Measurements from ENCODE around the gene ZNF488.
"Not testable (repeated sequence)": the region's sequence is repeated elsewhere in the genome, so short reads cannot be mapped to it uniquely, and the experiment has no call there.

ZNF488 gene

DNA sequence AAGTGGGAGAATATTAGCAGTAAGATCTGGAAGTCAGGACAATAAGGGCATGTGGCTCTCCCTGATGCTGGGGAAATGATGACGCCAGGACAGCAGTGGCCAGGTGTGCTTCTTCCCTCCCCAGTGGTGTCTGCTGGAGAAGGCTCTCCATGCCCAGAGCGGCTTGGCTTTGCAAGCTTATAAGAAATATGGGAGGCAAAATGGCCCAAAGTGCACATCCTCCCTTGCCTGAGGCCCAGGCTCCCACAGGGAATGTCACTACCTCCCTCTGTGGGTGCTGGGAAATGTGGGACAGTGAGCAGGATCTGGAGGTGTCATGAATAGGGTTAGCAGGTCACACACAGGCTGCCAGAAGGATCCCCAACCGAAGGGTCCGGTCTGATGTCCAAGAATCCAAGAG is 17.1 kb upstream of the ZNF488 start:
- Histone ChIP-seq H3K9ac (ENCODE audit: low read depth, low read length) (no peak overlapping the region), H3K27me3 (ENCODE audit: insufficient read depth, low read length) (no peaks in the 10 kb centered on the region), H3K9me3 (ENCODE audit: insufficient read depth, low read depth, low read length) (no peaks in the 10 kb centered on the region), H3K4me1 (ENCODE audit: insufficient read depth, low read length) (peaks cover 26% of the 10 kb centered on the region), H3K27ac (ENCODE audit: low read depth, low read length) (no peak overlapping the region), H3K36me3 (ENCODE audit: insufficient read depth, low read length) (no peaks in the 10 kb centered on the region), H3K4me3 (ENCODE audit: low read length) (no peak overlapping the region)
- WGBS = 95% methylated on average over 4 of the region's 4 CpGs

DNA sequence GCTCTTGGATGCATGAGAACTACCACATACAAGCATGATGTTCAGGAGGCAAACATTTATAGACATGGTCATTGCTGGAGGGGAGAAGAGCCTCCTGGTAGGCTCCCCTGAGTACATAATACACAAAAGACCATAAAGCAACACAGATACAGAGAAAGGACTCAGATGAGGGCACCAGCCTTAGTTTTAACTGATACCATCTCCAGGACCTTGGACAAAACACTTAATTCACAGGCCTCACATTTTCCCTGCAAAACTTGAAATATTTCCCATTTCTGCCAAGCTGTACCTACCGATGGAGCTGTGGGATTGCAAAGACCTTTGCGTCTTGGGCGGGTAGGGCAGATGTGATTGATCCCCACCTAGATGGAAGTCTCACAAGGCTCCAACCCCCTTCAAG is 16.7 kb upstream of the ZNF488 start:
- Histone ChIP-seq H3K36me3 (ENCODE audit: insufficient read depth, low read length) (no peaks in the 10 kb centered on the region), H3K27ac (ENCODE audit: low read depth, low read length) (no peak overlapping the region), H3K9ac (ENCODE audit: low read depth, low read length) (no peak overlapping the region), H3K4me1 (ENCODE audit: insufficient read depth, low read length) (peaks cover 26% of the 10 kb centered on the region), H3K27me3 (ENCODE audit: insufficient read depth, low read length) (no peaks in the 10 kb centered on the region), H3K4me3 (ENCODE audit: low read length) (no peak overlapping the region), H3K9me3 (ENCODE audit: insufficient read depth, low read depth, low read length) (no peaks in the 10 kb centered on the region)
- 96% methylated on average over 3 of the region's 3 CpGs for WGBS

DNA sequence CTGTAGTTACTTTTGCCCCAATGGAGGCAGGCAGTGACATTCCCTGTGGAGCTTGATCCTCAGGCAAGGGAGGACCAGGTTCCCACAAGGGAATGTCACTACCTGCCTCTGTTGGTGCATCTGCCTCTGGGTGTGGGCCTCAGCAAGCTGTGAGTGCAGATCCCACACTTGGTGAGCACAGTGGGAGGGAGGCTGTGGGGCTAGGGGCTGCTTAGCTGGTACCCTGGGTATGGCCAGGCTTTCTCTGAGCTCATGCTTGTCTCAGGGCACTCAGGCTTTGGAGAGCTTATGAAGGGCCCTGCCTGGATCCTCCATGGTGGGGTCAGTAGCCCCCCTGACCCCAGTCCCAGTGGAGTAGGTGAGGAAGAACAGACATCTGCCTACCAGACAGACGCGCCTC is 16.2 kb upstream of the ZNF488 start:
- Histone ChIP-seq H3K36me3 (ENCODE audit: insufficient read depth, low read length) (no peaks in the 10 kb centered on the region), H3K27me3 (ENCODE audit: insufficient read depth, low read length) (no peaks in the 10 kb centered on the region), H3K4me1 (ENCODE audit: insufficient read depth, low read length) (peaks cover 26% of the 10 kb centered on the region), H3K9me3 (ENCODE audit: insufficient read depth, low read depth, low read length) (no peaks in the 10 kb centered on the region), H3K27ac (ENCODE audit: low read depth, low read length) (no peak overlapping the region), H3K4me3 (ENCODE audit: low read length) (no peak overlapping the region), H3K9ac (ENCODE audit: low read depth, low read length) (no peak overlapping the region)
- 96% methylated on average over 2 of the region's 2 CpGs for WGBS

DNA sequence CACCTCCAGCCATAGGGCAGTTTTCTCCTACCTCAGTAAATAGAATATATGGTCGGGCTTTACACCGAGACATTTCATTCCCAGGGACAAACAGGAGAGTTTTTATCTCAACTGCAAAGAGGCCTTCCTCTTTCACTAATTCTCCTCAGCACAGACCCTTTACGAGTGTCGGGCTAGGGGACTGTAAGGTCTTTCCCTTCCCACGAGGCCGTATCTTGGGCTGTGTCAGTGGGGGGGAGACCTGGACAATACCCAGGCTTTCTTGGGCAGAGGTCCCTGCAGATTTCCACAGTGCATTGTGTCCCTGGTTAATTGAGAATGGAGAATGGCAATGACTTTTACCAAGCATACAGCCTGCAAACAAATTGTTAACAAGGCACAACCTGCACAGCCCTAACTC is 13.2 kb upstream of the ZNF488 start:
- WGBS = 89% methylated on average over 6 of the region's 6 CpGs
- Histone ChIP-seq H3K4me1 (ENCODE audit: insufficient read depth, low read length) (peaks cover 6% of the 10 kb centered on the region), H3K27ac (ENCODE audit: low read depth, low read length) (no peak overlapping the region), H3K4me3 (ENCODE audit: low read length) (no peak overlapping the region), H3K9ac (ENCODE audit: low read depth, low read length) (no peak overlapping the region), H3K36me3 (ENCODE audit: insufficient read depth, low read length) (no peaks in the 10 kb centered on the region), H3K9me3 (ENCODE audit: insufficient read depth, low read depth, low read length) (no peaks in the 10 kb centered on the region), H3K27me3 (ENCODE audit: insufficient read depth, low read length) (no peaks in the 10 kb centered on the region)

DNA sequence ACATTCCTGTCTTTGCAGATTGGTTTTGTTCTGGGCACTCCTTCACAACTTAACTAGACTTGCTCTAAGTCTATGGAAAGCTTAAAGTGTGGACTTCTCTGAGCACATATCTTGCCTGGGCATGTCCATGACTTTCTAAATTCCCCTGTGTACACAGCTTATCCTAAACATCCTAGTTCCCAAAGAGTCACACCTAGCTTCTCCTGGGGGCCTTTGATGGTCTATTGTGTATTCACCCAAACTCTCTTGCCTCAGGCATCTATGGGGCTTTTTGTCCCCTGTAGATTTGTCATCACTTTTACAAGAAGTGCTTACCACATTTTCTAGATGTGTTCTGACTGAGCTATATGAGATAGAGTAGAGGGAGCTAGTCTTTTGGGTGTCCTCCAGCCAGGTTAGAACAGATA is 12.2 kb upstream of the ZNF488 start:
- no peaks in the 10 kb centered on the region for H3K9me3 ChIP-seq (ENCODE audit: insufficient read depth, low read depth, low read length)
- H3K9ac ChIP-seq (ENCODE audit: low read depth, low read length) = no peak overlapping the region
- no peaks in the 10 kb centered on the region for H3K4me1 ChIP-seq (ENCODE audit: insufficient read depth, low read length)
- H3K27me3 ChIP-seq (ENCODE audit: insufficient read depth, low read length) = no peaks in the 10 kb centered on the region
- H3K4me3 ChIP-seq (ENCODE audit: low read length) = no peak overlapping the region
- H3K27ac ChIP-seq (ENCODE audit: low read depth, low read length) = no peak overlapping the region
- no peaks in the 10 kb centered on the region for H3K36me3 ChIP-seq (ENCODE audit: insufficient read depth, low read length)

DNA sequence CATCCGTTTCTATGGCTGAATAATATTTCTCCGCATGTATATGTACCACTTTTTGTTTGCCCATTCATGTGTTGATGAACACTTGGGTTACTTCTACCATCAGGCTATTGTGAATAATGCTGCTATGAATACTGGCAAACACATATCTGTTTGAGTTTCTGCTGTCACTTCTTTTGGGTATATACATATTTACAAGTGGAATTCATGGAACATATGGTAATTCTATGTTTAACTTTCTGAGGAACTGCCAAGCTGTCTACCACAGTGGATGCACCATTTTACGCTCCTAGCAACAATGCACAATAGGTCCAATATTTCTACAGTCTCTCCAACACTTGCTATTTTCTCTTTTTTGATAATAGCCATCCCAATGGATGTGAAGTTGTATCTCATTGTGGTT is 5.5 kb upstream of the ZNF488 start:
- H3K9ac ChIP-seq (ENCODE audit: low read depth, low read length) = no peak overlapping the region
- peaks cover 16% of the 10 kb centered on the region; the same call in 1 of the 2 replicates for H3K27me3 ChIP-seq (ENCODE audit: insufficient read depth, low read length)
- no peak overlapping the region for H3K4me3 ChIP-seq (ENCODE audit: low read length)
- H3K36me3 ChIP-seq (ENCODE audit: insufficient read depth, low read length) = no peaks in the 10 kb centered on the region
- 97% methylated on average over 3 of the region's 3 CpGs for WGBS
- no peaks in the 10 kb centered on the region for H3K9me3 ChIP-seq (ENCODE audit: insufficient read depth, low read depth, low read length)
- H3K4me1 ChIP-seq (ENCODE audit: insufficient read depth, low read length) = 0 out of 2 replicates have a peak, but pooled peaks cover 4% of the 10 kb centered on the region
- no peak overlapping the region for H3K27ac ChIP-seq (ENCODE audit: low read depth, low read length)

DNA sequence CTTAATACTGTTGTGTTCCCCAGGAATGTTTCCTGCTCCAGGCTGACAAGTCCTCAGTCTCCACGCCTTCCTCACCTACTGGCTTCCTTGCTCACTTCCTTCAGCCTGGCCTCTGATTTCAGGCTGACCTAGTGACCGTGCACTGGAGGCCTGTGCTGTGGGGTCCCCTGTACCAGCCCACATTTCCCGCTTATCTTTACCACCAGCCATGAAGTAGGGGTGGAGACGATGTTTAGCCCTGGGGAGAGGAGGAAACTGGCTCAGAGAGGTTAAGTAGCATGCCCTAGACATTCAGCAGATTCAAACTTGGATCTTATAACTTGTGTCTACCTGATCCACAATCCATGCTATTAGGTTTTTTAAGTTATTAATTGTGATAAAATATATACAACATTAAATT is 4.8 kb upstream of the ZNF488 start:
- WGBS = 89% methylated on average over 4 of the region's 4 CpGs
- no peaks in the 10 kb centered on the region for H3K9me3 ChIP-seq (ENCODE audit: insufficient read depth, low read depth, low read length)
- H3K4me3 ChIP-seq (ENCODE audit: low read length) = no peak overlapping the region
- H3K4me1 ChIP-seq (ENCODE audit: insufficient read depth, low read length) = 0 out of 2 replicates have a peak, but pooled peaks cover 4% of the 10 kb centered on the region
- no peak overlapping the region for H3K27ac ChIP-seq (ENCODE audit: low read depth, low read length)
- peaks cover 18% of the 10 kb centered on the region; the same call in 1 of the 2 replicates for H3K27me3 ChIP-seq (ENCODE audit: insufficient read depth, low read length)
- H3K9ac ChIP-seq (ENCODE audit: low read depth, low read length) = no peak overlapping the region
- no peaks in the 10 kb centered on the region for H3K36me3 ChIP-seq (ENCODE audit: insufficient read depth, low read length)

DNA sequence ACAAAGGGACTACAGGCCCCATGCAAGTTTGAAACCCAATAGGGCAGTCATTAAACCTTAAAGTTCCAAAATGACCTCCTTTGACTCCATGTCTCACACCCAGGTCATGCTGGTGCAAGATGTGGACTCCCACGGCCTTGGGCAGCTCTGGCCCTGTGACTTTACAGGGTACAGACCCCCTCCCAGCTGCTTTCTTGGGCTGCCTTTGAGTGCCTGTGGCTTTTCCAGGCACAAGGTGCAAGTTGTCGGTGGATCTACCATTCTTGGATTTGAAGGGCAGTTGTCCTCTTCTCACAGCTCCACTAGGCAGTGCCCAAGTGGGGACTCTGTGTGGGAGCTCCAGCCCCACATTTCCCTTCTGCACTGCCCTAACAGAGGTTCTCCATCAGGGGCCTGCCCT is 2.0 kb upstream of the ZNF488 start:
- 95% methylated on average over 2 of the region's 2 CpGs for WGBS
- H3K27ac ChIP-seq (ENCODE audit: low read depth, low read length); H3K4me3 ChIP-seq (ENCODE audit: low read length); H3K9ac ChIP-seq (ENCODE audit: low read depth, low read length); H3K36me3 ChIP-seq (ENCODE audit: insufficient read depth, low read length); H3K9me3 ChIP-seq (ENCODE audit: insufficient read depth, low read depth, low read length): not testable (repeated sequence)
- H3K4me1 ChIP-seq (ENCODE audit: insufficient read depth, low read length) = peaks cover 24% of the 10 kb centered on the region
- peaks cover 35% of the 10 kb centered on the region; the same call in 1 of the 2 replicates for H3K27me3 ChIP-seq (ENCODE audit: insufficient read depth, low read length)

DNA sequence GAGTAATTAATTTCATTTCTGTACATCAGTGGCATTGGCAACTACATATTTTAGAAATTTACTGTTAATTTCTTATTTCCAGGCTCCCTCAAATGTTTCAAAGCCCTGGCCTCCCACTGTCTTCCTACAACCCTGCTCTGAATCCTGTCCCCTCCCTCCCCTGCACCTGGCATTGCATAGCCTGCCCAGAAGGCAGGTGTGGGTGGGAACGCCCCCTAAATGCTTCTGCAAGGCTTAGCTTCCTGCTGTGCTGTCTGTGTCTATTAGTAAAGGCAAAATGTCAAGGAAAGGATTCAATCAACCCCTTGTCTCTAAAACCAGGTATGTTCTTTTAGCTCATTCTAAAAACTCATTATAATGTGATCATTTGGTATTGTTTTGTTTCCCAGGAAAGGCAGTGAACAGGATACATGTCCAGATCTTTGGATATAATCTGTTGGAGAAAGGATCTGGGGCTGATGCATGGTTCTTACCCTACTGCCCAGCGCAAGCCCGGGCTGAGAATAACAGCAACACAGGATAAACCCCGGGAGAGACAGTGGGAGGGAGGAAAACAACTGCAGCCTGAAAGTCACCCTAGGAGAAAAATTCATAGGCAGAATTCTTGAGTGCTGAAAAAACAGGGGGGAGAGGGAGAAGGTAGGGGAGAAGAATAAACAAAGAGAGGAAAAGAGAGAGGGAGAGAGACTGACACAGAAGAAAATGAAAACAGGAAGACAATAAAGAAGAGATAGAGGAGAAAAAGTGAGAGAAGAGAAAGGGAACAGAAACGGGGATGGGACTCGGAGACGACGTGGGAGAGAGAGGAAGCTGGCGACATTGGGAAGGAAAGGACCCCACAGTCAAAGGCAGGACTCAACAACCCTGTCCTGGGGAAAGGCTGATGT is 589 bp downstream of the ZNF488 start:
- Histone ChIP-seq H3K4me1 (ENCODE audit: insufficient read depth, low read length) (peaks cover 24% of the 10 kb centered on the region), H3K4me3 (ENCODE audit: low read length) (peak overlapping the region; percentile 72), H3K9me3 (ENCODE audit: insufficient read depth, low read depth, low read length) (no peaks in the 10 kb centered on the region), H3K9ac (ENCODE audit: low read depth, low read length) (peak overlapping the region; percentile 61), H3K36me3 (ENCODE audit: insufficient read depth, low read length) (no peaks in the 10 kb centered on the region), H3K27ac (ENCODE audit: low read depth, low read length) (no peak overlapping the region; the same call in 1 of the 2 replicates), H3K27me3 (ENCODE audit: insufficient read depth, low read length) (peaks cover 35% of the 10 kb centered on the region; the same call in 1 of the 2 replicates)
- 2% methylated on average over 9 of the region's 9 CpGs for WGBS

DNA sequence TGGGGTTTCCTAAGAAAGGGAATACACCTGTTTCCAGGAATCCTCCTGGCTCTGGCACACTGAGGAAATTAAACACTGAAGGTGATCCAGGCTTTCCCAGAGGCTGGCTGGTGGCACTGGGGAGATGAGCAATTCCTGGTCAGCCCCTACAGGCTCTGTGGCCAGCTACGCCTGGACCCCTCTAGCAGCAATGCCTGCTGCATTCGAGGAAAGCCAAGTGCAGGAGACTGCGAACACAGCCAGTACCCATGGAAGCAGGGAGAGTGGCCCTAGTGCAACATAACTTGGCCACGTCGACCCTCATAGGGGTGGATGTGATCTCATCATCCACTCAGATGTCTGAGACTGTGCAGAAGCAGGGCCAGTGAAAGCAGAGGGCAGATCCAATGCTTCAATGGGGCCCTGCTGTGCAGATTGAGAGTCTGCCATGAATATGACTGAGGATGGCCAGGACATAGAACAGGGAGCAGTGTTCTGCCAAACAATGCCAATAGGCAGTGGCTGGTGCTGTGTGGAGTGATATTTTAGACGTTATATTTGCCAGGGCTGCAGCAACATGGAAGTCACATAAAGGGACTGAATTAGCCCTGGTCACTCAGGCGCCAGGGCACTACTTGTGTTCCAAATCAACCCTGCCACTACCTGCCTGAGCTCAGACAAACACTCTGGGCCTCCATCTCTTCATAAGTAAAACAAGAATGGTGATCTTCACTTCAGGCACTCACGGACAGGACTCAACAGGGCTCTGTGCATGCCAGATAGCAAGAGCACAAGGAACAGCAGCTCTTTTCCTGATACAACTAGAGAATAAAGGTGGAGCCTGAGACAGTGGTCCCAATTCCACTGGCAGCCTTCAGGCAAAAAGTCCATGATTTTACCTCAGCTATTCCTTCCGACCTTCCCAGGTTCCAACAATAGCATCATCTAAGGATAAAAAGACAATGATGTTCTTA is 2.4 kb downstream of the ZNF488 start:
- H3K27me3 ChIP-seq (ENCODE audit: insufficient read depth, low read length) = peaks cover 35% of the 10 kb centered on the region; the same call in 1 of the 2 replicates
- no peak overlapping the region for H3K4me3 ChIP-seq (ENCODE audit: low read length)
- no peak overlapping the region for H3K27ac ChIP-seq (ENCODE audit: low read depth, low read length)
- no peak overlapping the region for H3K9ac ChIP-seq (ENCODE audit: low read depth, low read length)
- no peaks in the 10 kb centered on the region for H3K9me3 ChIP-seq (ENCODE audit: insufficient read depth, low read depth, low read length)
- peaks cover 24% of the 10 kb centered on the region for H3K4me1 ChIP-seq (ENCODE audit: insufficient read depth, low read length)
- no peaks in the 10 kb centered on the region for H3K36me3 ChIP-seq (ENCODE audit: insufficient read depth, low read length)
- WGBS = 79% methylated on average over 9 of the region's 9 CpGs

DNA sequence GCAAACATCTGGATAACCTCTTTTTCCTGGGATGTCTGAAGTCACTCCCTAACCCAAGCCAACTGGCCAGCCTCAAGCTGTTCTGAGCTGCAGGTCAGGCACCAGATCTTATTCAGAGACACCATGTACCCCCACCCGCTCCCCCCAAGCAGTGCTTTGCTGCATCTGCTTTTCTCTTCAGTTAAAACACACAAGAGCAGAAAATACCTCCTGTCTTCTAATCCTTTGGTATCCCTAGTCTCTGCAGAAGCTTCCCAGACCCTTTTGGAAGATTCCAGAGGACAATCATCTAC is 3.0 kb downstream of the ZNF488 start:
- H3K4me3 ChIP-seq (ENCODE audit: low read length) = no peak overlapping the region
- no peaks in the 10 kb centered on the region for H3K36me3 ChIP-seq (ENCODE audit: insufficient read depth, low read length)
- 88% methylated on average over 1 of the region's 1 CpG for WGBS
- peaks cover 24% of the 10 kb centered on the region for H3K4me1 ChIP-seq (ENCODE audit: insufficient read depth, low read length)
- peaks cover 33% of the 10 kb centered on the region; the same call in 1 of the 2 replicates for H3K27me3 ChIP-seq (ENCODE audit: insufficient read depth, low read length)
- no peaks in the 10 kb centered on the region for H3K9me3 ChIP-seq (ENCODE audit: insufficient read depth, low read depth, low read length)
- no peak overlapping the region for H3K27ac ChIP-seq (ENCODE audit: low read depth, low read length)
- no peak overlapping the region for H3K9ac ChIP-seq (ENCODE audit: low read depth, low read length)
